ENCODE results near the gene CRCP.
"Not testable (repeated sequence)": the region's sequence is repeated elsewhere in the genome, so short reads cannot be mapped to it uniquely, and the experiment has no call there.

The CRCP gene

GRCh38 chr7:66114743-66115649 lies at the start of gene CRCP:
TSS of gene CRCP (plus strand) at chr7:66114847. CDS start at chr7:66114963, 116 bp downstream.
- H3K4me3 ChIP-seq (replicated peaks in 1 of 2; ENCODE audit: low read depth in 2 of 2, low read length in 2 of 2) = peak within 1 kb of the TSS; percentile 86 to 93
- peak; percentile 57 for TF ChIP-seq CTCF (IDR thresholded peaks at IDR 0.05; ENCODE audit: low read depth, low read length)
- DNase-seq (ENCODE audit: low read depth in 2 of 2) = peak; percentile 79 to 85

GRCh38 chr7:66069732-66070131 lies 44.9 kb upstream of the CRCP start:
- no peak overlapping the region for H3K4me3 ChIP-seq (replicated peaks in 1 of 2; ENCODE audit: low read depth in 2 of 2, low read length in 2 of 2)
- TF ChIP-seq CTCF (IDR thresholded peaks at IDR 0.05; ENCODE audit: low read depth, low read length) = no peak
- DNase-seq (ENCODE audit: low read depth in 2 of 2) = no peak

GRCh38 chr7:66070222-66070621 lies 44.4 kb upstream of the CRCP start:
- no peak overlapping the region for H3K4me3 ChIP-seq (replicated peaks in 1 of 2; ENCODE audit: low read depth in 2 of 2, low read length in 2 of 2)
- no peak for DNase-seq (ENCODE audit: low read depth in 2 of 2)
- no peak for TF ChIP-seq CTCF (IDR thresholded peaks at IDR 0.05; ENCODE audit: low read depth, low read length)

- DNase-seq (ENCODE audit: low read depth in 2 of 2); H3K4me3 ChIP-seq (replicated peaks in 1 of 2; ENCODE audit: low read depth in 2 of 2, low read length in 2 of 2): not testable (repeated sequence)
These were observed 42.4 kb upstream of the CRCP start for GRCh38 chr7:66072208-66072607.

- H3K4me3 ChIP-seq (replicated peaks in 1 of 2; ENCODE audit: low read depth in 2 of 2, low read length in 2 of 2) = peak within 1 kb of the TSS; percentile 91 to 96
- peak; percentile 86 to 92 for DNase-seq (ENCODE audit: low read depth in 2 of 2)
- no peak for TF ChIP-seq CTCF (IDR thresholded peaks at IDR 0.05; ENCODE audit: low read depth, low read length)
These were observed 38.8 kb upstream of the CRCP start, which contains the start of gene ASL for GRCh38 chr7:66075590-66076461. TSS of gene ASL (plus strand) at chr7:66075819. CDS start at chr7:66076082, 263 bp downstream.

- TF ChIP-seq CTCF (IDR thresholded peaks at IDR 0.05; ENCODE audit: low read depth, low read length) = no peak
- peak overlapping the region; percentile 91 to 96 for H3K4me3 ChIP-seq (replicated peaks in 1 of 2; ENCODE audit: low read depth in 2 of 2, low read length in 2 of 2)
- no peak for DNase-seq (ENCODE audit: low read depth in 2 of 2)
These were observed 38.0 kb upstream of the CRCP start for GRCh38 chr7:66076462-66077329.

Measured in cardiac fibroblast (primary cell).